Dermis microvascular lymphatic vessel endothelial cell (primary cell): ENCODE data around the gene IL21R. TPM values are rescaled to one million over a fixed set of nuclear protein-coding genes. Genes with fewer than 3 reads are reported as not detected.
A peak's percentile ranks its signal among the peaks of the same experiment; 100 is the strongest.

ENCODE experiments used
- DNase-seq, 2 donors: peaks; one replicate each; pipeline versions ENCODE4 v3.0.0 to v3.0.0-alpha.2; 2010; ENCODE audit warnings: low read depth in 2 of 2
- total RNA-seq: library from RNA; depleted of rRNA; stranded (reverse); fragments of >200 nt; gene quantifications from 2 replicates; pipeline ENCODE4 v1.2.1, GENCODE V29; 2014

The IL21R gene
- total RNA-seq, 1 donor from 2014 or later, result 0.13 TPM

DNA sequence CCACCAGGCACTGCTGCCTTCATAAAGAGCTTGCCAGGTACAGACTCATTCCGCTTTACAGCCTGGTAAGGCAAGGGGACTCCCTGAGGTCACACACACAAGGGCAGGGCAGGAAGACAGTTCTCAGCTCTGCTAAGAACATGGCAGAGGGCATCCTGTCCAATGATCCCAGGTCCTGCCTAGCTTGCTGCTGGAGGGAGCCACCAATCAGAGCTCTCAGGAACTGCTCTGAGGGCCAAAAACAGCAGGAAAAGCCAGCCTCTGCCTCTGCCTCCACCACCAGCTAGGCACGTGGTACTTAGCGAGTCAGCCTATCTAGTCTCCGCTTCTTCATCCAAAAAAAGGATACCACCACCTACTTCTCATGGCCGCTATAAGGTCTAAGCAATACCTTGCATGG lies 81.7 kb downstream of the IL21R start:
- DNase-seq, result peak in 1 of 2 donors; percentile 29

DNA sequence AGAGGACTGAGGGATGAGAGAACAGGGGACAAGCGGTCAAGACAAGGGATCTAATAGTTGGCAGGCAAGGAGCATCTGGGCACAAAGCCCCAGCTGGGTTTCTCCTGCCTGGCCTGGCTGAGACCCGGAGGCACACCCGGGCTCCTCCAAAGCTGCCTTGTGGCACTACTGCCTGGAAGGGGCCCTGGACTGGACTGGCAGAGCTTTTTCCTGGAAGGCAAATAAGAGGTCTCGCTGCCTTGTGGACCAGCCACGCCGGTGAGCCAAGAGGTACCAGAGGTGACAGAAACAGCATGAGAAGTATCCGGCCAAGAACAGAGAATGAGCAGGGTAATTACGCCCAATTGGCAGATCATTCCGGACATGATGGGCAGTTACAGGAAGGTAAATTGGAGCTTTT lies 83.2 kb downstream of the IL21R start:
- DNase-seq, result no peak

DNA sequence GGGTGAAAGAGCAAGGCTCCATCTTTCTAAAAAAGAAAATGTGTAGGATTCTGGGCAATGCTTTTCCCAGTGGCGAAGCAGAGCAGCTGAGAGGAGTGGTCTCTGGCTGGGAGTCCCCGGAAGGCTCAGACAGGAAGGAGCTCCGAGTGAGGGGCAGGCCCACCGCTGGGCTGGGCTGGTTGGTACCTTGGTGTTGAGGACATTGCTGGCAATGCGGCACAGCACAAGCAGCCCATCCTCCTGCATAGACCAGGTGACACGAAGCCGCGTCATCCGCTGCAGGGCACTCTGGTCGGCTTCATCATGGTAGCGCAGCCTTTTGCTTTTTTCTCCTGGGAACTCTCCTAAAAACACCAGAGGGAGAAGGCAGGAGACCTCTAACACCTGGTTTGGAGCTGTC lies 83.8 kb downstream of the IL21R start:
- DNase-seq, result no peak

DNA sequence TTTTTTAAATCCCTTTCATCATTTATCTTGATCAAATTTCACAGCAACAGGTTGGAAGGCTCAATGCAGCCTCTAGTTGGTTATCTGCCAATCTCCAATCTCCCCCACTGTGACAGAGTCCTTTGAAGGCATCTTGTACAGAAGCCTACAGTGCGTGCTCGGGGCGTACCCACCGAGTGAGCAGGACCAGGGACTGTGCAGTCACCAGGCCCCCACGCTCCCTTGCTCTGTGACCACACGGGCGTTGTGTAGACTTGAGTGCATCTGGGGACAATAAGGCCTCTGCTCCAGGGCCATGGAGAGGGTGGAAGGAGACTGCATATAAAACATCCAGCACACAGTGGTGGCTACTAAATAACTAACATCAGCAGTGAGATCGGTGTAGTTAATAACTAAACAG lies 84.4 kb downstream of the IL21R start:
- DNase-seq, result no peak

DNA sequence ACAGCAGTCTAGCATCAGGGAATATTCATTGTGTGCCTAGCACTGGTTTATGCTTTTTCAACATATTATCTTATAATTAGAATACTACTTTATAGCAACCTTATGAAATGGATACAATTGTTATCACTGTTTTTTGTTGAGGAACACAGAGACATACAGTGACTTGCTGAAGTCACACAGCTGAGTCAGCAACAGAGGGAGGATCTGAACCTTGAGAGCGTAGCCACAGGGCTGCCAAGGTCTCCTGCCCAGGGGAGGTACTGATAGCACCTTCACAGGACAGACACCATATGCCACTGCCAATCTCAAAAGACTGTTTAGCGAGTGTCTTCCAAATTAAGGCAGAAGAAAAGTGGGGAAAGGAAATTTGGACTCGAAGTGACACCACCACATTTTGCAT lies 84.8 kb downstream of the IL21R start:
- no peak for DNase-seq

DNA sequence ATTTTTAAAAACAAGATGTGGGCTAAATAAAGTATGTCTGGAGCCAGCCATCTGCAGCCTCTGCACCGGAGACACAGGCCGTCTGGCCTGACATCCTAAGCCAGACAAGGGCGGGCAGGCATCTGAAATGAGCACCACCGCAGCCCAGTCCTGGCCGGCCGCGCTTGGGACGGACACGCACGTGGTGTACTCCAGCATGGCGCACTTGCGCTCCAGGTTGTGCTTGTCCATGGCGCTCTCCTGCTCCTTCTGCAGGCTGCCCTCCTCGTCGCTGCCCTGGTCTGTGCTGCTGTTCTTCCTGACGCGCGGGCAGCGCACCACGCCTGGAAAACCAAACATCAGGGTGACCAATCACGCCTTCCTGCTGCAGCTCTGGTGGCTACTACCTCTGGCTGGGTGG lies 87.4 kb downstream of the IL21R start:
- no peak for DNase-seq

DNA sequence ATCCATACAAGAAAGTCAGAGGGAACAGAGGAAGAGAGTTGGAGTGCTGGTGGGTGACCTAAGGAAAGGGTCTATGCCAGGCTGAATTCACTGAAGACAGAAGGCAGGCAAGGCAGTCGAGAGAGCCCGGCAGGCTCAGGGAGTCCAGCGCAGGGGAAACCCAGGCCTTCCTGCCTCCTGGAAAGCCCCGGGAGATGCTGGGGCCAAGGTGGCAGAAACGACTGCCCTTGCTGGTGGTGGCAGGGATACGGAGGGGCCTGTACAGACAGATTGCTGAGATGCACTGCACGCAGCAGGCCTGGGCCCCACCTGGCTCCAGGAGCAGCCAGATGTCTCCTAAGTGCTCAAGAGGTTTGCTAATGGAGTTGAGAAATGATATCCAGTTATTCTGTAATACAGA lies 87.9 kb downstream of the IL21R start:
- no peak for DNase-seq

DNA sequence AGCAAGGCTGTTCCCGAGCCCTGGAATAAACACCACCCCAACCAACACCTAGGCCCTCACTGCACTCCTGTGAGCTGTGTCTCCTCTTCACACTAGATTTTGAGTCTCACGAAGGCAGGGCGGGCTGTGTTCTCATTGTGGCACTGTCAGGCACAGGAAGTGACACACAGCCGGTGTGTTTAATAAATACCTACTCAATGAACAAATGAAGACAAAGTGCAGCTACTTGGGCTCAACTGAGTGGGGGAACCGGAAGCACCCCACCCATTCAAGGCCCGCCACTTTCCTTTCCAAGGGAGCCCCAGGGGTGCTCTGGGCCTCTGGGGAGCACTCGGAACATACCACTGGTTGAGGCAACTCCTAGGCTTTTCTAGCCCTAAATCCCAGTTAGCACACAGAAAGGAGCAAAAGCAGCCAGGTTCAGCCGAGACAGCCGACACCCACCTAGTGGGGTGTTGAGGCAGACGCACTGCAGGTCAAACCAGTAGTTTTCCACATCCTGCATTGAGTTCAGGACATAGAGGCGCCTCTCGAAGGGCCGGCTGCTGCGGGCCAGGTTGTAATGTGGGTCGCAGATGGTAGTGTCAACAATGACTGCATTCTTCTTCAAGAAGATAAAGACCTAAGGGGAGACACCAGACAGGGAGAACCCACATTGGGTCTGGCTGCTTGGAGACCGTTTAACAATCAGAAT lies 90.1 kb downstream of the IL21R start:
- DNase-seq, result peak in 1 of 2 donors; percentile 67

DNA sequence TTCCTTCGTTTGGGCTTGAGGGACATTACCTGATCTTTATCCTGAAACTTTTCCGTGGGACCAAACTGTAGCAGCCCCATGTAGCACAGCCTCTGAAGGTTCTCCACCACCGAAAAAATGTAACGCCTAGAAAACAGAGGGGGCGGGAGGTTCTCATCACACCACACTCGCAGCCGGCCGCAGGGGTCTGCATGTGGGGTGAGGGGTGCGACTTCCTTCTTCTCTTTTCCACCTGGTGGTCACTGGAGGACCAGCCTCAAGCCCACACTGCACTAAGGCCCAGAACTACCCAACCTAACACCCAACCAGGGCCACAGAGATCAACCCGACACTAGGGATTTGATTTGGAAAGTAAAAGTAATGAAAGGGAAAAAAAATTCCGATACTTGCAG lies 90.6 kb downstream of the IL21R start:
- no peak for DNase-seq

DNA sequence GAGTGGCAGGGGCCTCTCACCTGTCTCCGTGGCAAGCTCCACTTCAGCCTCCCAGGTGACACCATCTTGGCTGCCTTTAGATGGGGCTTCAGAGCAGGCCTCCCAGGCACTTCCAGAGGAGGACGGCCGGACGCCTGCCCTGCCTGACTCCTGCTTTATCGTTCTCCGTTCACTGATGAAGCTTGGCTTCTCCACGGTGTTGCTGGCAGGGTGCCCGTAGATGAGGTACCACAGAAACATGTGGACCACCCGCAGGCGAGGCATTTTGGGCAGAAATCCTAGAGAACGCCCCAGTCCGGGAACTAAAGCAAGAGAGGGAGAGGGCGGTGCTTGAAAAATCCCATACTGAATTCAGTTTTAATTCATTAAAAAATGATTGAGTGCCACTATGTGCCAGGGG lies 93.2 kb downstream of the IL21R start:
- no peak for DNase-seq

DNA sequence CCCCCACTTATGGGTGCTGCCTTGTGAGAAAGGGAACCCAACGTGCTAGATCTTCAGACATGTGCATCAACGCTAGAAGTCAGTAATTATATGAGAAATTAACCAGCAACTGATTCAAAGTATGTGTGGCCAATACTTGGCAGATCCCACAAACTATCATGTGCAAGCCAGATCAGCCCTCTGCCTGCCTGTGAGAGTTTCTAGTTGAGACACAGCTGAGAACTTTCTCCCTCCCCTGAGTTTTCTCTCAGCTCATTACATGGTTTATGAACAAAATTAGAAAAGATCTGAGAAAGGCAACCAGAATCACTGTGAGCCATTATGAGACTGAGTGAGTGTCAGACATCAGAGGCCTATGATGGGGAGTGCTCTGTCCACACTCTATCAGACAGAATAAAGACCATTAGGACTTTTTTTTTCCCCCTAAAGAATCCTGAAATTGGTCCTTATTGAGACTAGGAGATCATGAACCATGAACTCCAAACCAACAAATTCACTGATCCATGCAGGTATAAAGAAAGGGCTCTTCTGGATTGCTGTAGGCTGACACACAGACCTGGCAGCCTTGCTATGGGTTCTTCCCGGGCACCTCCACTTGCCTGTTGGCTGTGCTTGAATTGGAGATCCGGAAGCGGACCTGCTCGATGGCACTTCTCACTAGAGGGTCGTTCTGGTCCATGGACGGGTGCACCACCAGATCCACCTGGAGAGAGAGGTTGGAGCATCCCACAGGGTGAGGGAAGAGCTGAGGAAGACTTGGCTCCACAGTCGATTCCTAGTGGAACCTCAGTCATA lies 96.3 kb downstream of the IL21R start:
- DNase-seq, result no peak

DNA sequence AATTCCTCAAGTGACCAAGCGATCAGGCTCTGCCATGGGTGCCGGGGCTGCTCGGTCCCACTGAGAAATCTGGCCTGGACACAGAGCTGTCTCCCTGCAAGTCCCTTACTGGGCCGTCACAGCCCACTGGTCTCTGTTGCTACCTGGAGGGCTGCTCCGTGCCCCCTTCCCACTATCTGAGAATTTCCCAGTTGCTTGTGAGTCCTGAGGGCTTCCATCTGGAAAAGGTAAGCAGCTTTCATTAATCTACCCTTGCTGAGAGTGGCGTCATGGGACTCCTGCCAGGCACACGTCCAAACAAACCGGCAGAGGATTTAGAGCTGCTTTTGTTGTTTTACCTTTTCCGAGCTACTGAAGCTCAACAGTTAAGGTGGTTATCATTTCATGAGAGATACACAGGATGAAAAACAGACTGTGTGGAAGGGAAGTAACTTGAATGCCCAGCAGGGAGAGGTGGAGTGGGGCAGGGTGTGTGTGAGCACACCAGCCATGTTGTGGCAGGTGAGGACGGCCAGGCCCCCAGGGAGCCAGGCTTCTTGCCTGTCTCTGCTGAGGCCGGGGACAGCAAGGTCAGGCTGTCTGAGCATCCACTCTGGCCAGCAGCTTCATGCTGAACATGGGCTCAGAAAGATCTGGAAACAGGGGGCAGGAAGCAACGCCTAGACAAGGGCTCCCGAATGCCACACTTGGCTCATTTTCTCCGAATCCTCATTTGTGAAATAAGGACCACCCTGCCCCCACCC lies 97.1 kb downstream of the IL21R start:
- no peak for DNase-seq

DNA sequence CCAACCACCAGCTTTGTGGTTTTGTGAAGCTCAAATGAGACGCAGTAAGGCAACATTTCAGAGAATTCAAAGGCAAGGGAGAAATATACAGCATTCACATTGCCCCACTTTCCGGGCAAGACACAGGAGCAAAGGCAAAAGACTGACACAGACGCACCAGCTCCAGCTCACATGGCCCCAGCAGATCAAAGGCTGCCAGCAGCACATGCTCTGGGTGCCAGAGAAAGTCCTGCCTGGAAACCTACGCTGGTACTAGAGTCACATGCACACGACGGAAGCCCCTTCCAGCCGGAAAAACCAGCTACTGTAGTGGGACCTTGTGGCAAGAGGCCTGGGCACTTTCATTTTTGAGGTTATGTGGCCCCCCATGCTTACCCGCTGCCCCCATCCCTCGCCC lies 97.7 kb downstream of the IL21R start:
- DNase-seq, result no peak

DNA sequence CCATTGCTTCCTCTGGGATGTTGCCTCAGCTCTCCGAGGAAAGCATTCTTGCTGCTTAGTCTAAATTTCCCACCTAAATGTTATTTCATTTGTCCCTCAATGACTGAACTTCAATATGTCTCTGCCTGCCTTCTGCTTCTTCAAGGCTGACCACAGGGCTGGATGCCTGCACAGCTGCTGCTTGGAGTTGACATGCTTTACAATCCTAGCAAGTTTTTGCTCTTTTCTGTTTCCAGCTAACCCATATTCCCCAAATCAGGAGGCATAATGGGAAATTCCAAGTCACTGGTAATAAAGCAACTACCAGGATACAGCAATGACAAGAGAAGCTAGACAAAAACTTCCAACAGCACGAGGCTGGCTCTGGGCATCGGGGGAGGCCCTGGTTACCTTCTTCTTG lies 98.8 kb downstream of the IL21R start:
- DNase-seq, result no peak

Other genes starting within 250 kb of the IL21R start
- 1.8 and 3.4 TPM in 2 replicates for gene KDM8, start 198.6 kb upstream of the IL21R start, total RNA-seq
- gene NSMCE1, start 133.4 kb upstream of the IL21R start, total RNA-seq, result 33.5 and 36.4 TPM in 2 replicates
- 13.5 and 14.5 TPM in 2 replicates for gene IL4R, start 88.2 kb upstream of the IL21R start, total RNA-seq
- 51.9 and 64.2 TPM in 2 replicates for gene GTF3C1, start 147.7 kb downstream of the IL21R start, total RNA-seq
- 13.1 and 15.9 TPM in 2 replicates for gene KATNIP, start 148.0 kb downstream of the IL21R start, total RNA-seq